Spinal cord (tissue), 10 donors: ENCODE measurements around the gene GPR17. TPM values are rescaled to one million over a fixed set of nuclear protein-coding genes. Genes with fewer than 3 reads are reported as not detected.

Experiments used
- DNase-seq, 6 donors: peaks; one replicate each; pipeline versions ENCODE4 v3.0.0 to v3.0.0-alpha.2; 2013 to 2015; ENCODE audit warnings: low spot score in 6 of 6, low read depth in 4 of 6
- H3K27ac ChIP-seq: one replicate; pipeline ENCODE4 v1.5.1; 2013; ENCODE audit warnings: low read depth, low read length, control low read depth
- H3K27me3 ChIP-seq: one replicate; pipeline ENCODE4 v1.6.1; 2013; ENCODE audit warnings: low read length; ENCODE audit not compliant: control insufficient read depth, insufficient read depth
- H3K36me3 ChIP-seq: one replicate; pipeline ENCODE4 v1.6.1; 2013; ENCODE audit warnings: low read length; ENCODE audit not compliant: control insufficient read depth, insufficient read depth
- H3K4me1 ChIP-seq: one replicate; pipeline ENCODE4 v1.6.1; 2013; ENCODE audit warnings: low read length; ENCODE audit not compliant: control insufficient read depth, insufficient read depth
- H3K4me3 ChIP-seq: one replicate; pipeline ENCODE4 v1.5.1; 2013; ENCODE audit warnings: low read depth, low read length, control low read depth
- H3K9me3 ChIP-seq: one replicate; pipeline ENCODE4 v1.6.1; 2013; ENCODE audit warnings: low read length; ENCODE audit not compliant: control insufficient read depth, insufficient read depth
- WGBS: methylation state at CpG from one replicate; pipeline ENCODE4 v1.1.5; 2013; ENCODE audit warnings: missing lambda C conversion rate; ENCODE audit not compliant: insufficient coverage; 5-methylcytosine and 5-hydroxymethylcytosine counted together
- polyA plus RNA-seq, 2 donors: library from polyadenylated mRNA; unstranded; fragments of 120-200 nt; gene quantifications; one replicate each; pipeline ENCODE4 v1.2.1, GENCODE V29; 2013; ENCODE audit not compliant: insufficient read length in 2 of 2
- total RNA-seq, 2 donors: library from RNA; depleted of rRNA in 1 of 2; stranded (reverse); fragments of 120-200 nt in 1 of 2; fragments of >200 nt in 1 of 2; gene quantifications; one replicate each; pipeline versions ENCODE4 v1.2.3 to v1.2.4, GENCODE V29; 2013 to 2014
- donor health status: healthy.

GPR17 gene
- total and polyA plus RNA-seq, 4 donors, result 36.6 to 376 (median 148) TPM

DNA sequence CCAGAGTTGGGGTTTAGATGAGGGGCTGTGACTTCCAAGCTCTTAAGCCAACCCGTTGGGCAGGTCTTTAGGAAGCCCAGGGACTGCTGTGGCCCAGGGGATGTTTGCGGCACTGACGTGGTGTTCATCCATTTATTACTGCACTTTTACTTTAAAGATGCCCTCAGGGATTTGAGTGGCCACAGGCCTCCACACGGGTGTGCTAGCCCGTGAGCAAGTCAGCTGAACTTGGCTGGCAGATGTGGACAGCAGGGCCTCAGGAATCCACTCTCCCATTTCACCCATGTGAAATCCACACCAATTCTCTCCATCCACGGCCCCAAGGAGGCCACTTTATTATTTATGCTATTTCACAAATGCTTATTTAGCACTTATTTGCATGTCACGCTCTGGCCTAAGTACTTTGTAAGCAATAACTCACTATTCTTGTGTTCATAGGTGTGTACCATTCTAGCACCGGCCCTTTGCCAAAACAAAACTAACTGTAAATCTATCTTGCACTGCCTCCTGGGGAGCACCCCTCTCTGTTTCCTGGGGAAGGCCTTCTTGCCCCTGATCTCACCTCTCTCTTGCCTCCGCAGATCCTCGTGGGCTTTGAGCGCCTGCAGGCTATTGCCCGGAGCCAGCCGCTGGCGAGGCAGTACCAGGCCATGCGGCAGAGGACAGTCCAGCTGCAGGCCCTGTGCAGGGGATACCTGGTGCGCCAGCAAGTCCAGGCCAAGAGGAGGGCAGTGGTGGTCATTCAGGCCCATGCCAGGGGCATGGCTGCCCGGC lies 39.1 kb upstream of the GPR17 start:
- H3K27ac ChIP-seq, result no peak overlapping the region
- H3K9me3 ChIP-seq, result peaks cover 1% of the 10 kb centered on the region
- H3K36me3 ChIP-seq, result peaks cover 10% of the 10 kb centered on the region
- H3K4me3 ChIP-seq, result no peak overlapping the region
- WGBS, result 83% methylated on average over 16 of the region's 17 CpGs
- DNase-seq, result no peak
- no peaks in the 10 kb centered on the region for H3K4me1 ChIP-seq
- no peaks in the 10 kb centered on the region for H3K27me3 ChIP-seq

DNA sequence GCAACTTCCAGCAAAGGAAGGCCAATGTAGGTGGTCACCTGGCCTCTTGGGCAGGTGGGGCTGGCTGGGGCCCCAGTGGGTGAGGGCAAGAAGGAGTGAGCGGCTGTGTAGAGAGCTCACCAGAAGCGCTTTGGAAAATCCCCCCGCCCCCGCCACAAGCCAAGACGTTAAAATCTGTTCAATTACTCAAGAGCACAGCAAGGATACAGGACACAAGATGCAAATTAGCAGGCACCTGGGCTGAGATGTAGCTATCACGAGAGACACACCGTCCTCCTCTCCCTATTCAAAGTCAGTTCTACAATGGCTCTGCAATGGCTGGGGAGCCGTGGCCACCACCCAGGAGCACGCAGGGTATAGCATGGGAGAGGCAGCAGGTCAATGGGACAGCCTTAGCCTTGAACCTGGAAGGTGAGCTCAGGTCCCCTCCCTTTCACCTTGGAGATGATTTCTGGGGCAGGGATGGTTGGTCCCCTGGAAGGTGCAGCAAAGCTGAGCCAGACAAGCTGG lies 38.5 kb upstream of the GPR17 start:
- Histone ChIP-seq H3K4me3 (no peak overlapping the region), H3K27ac (no peak overlapping the region), H3K27me3 (no peaks in the 10 kb centered on the region), H3K4me1 (no peaks in the 10 kb centered on the region), H3K9me3 (peaks cover 1% of the 10 kb centered on the region), H3K36me3 (peaks cover 10% of the 10 kb centered on the region)
- WGBS, result 90% methylated on average over 9 of the region's 9 CpGs
- no peak for DNase-seq

- DNase-seq, result no peak
- WGBS, result 86% methylated on average over 25 of the region's 25 CpGs
- Histone ChIP-seq H3K4me3 (no peak overlapping the region), H3K4me1 (no peaks in the 10 kb centered on the region), H3K27me3 (no peaks in the 10 kb centered on the region), H3K36me3 (peaks cover 10% of the 10 kb centered on the region), H3K27ac (no peak overlapping the region), H3K9me3 (peaks cover 1% of the 10 kb centered on the region)
These were observed 37.6 kb upstream of the GPR17 start for GRCh38 chr2:127608061-127609030.

- no peaks in the 10 kb centered on the region for H3K27me3 ChIP-seq
- WGBS, result 94% methylated on average over 23 of the region's 24 CpGs
- H3K4me3 ChIP-seq, result no peak overlapping the region
- H3K4me1 ChIP-seq, result no peaks in the 10 kb centered on the region
- H3K27ac ChIP-seq, result no peak overlapping the region
- peaks cover 10% of the 10 kb centered on the region for H3K36me3 ChIP-seq
- H3K9me3 ChIP-seq, result peaks cover 6% of the 10 kb centered on the region
- no peak for DNase-seq
These were observed 36.8 kb upstream of the GPR17 start for GRCh38 chr2:127609031-127609751.

GRCh38 chr2:127609818-127610217 lies 36.1 kb upstream of the GPR17 start:
- Histone ChIP-seq H3K36me3 (peaks cover 10% of the 10 kb centered on the region), H3K27ac (no peak overlapping the region), H3K4me1 (no peaks in the 10 kb centered on the region), H3K27me3 (no peaks in the 10 kb centered on the region), H3K9me3 (peaks cover 6% of the 10 kb centered on the region), H3K4me3 (no peak overlapping the region)
- WGBS, result 95% methylated on average over 8 of the region's 8 CpGs
- no peak for DNase-seq

DNA sequence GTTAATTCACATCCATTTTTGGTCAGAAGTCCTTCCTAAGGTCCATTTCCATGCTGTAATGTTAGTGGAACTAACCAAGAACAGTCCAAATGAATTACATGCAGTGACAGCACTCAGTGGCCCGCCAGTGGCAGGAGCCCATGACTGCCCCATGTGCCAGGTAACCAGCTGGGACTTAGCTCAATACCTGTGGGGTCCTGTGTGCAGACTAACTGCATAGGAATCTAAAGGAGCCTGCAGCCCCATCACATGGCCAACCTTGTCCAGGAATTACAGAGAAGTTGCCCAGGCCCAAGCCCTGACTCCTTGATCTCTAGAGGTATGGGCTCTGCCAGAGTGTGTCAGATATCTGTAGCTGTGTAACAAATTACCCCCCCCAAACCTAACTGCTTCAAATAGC lies 35.4 kb upstream of the GPR17 start:
- no peak overlapping the region for H3K27ac ChIP-seq
- WGBS, result 75% methylated on average over 1 of the region's 1 CpG
- H3K4me3 ChIP-seq, result no peak overlapping the region
- H3K9me3 ChIP-seq, result peaks cover 6% of the 10 kb centered on the region
- peaks cover 10% of the 10 kb centered on the region for H3K36me3 ChIP-seq
- no peak for DNase-seq
- H3K27me3 ChIP-seq, result no peaks in the 10 kb centered on the region
- peaks cover under 1% of the 10 kb centered on the region for H3K4me1 ChIP-seq

- H3K9me3 ChIP-seq, result peaks cover 6% of the 10 kb centered on the region
- H3K36me3 ChIP-seq, result peaks cover 10% of the 10 kb centered on the region
- H3K27me3 ChIP-seq, result no peaks in the 10 kb centered on the region
- DNase-seq, result no peak
- no peak overlapping the region for H3K27ac ChIP-seq
- WGBS, result 88% methylated on average over 11 of the region's 11 CpGs
- no peak overlapping the region for H3K4me3 ChIP-seq
- H3K4me1 ChIP-seq, result peaks cover 5% of the 10 kb centered on the region
These were observed 34.7 kb upstream of the GPR17 start for GRCh38 chr2:127611076-127611925.

- peaks cover 5% of the 10 kb centered on the region for H3K4me1 ChIP-seq
- no peak overlapping the region for H3K4me3 ChIP-seq
- peaks cover 7% of the 10 kb centered on the region for H3K36me3 ChIP-seq
- no peak overlapping the region for H3K27ac ChIP-seq
- H3K27me3 ChIP-seq, result no peaks in the 10 kb centered on the region
- WGBS, result 95% methylated on average over 12 of the region's 13 CpGs
- no peak for DNase-seq
- H3K9me3 ChIP-seq, result peaks cover 6% of the 10 kb centered on the region
These were observed 33.7 kb upstream of the GPR17 start for GRCh38 chr2:127612111-127612822.
